Spleen (tissue), 7 donors: Measurements from ENCODE around the gene VTI1A.

Experiments
- POLR2A ChIP-seq, 3 donors: fragments of 450-650 bp; IDR thresholded peaks; one replicate each; pipeline ENCODE4 v1.5.1; 2017; ENCODE audit warnings: antibody characterized with exemption in 3 of 3, mild to moderate bottlenecking in 1 of 3
- POLR2AphosphoS5 ChIP-seq, 3 donors: sonication (generic); formaldehyde crosslinking; IDR thresholded peaks; one replicate each; pipeline ENCODE4 v1.5.1; 2017; ENCODE audit warnings: antibody characterized with exemption in 3 of 3
- TF ChIP-seq, protein P1 (sequence below), 11 experiments: fragments of 200-600 bp in 7 of 11; fragments of 450-650 bp in 4 of 11; sonication (generic) in 4 of 11; IDR thresholded peaks in 8 of 11; conservative IDR thresholded peaks in 3 of 11; 1 replicate in 7 of 11; 2 replicates in 4 of 11; pipeline versions ENCODE4 v1.4.0 to v1.8.0; 2016 to 2021; ENCODE audit warnings: antibody characterized with exemption in 11 of 11, inconsistent platforms in 4 of 11, mild to moderate bottlenecking in 1 of 11
- donor health status: DM: no; HTN: no; CAD: no; lungs with moderate emphysema.
- donor health status: DM: no; HTN: no; CAD: no.
- donor health status: DM: no; HTN: no; CAD: no.

DNA sequence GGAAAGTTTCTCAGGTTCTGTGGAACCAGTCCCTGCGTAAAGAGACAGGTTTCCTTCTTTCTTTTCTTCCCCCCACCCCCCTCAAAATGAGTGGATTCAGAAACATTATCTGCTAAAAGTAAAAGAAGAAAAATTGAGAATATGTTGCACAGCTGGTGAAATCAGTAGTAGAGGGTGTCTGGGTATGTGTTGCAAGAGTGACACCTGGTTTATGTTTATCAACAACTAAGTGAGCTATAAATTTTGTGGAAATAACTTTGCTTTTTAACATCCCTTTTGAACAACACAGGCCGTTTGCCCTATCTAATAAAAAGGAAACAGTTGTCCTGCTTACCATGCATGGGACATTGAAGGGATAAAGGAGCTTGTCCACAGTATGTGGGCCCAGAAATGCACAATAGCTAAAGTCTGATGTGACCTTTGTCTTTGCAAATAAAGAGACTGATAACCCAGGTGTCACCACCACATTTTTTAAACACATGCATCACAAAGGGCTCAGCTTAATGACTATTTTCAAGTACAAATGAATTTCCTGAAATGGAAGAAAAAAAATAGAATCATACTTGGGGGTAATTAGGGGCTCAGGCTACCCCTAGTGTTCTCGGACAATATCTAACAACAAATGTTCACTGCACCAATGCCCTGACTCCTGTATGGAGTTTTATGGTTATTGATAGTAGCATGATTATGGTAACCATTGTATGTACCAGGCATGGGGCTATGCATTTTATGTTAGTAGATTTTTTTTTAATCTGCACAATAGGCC lies 281.3 kb downstream of the VTI1A start:
- TF ChIP-seq, protein P1, sequence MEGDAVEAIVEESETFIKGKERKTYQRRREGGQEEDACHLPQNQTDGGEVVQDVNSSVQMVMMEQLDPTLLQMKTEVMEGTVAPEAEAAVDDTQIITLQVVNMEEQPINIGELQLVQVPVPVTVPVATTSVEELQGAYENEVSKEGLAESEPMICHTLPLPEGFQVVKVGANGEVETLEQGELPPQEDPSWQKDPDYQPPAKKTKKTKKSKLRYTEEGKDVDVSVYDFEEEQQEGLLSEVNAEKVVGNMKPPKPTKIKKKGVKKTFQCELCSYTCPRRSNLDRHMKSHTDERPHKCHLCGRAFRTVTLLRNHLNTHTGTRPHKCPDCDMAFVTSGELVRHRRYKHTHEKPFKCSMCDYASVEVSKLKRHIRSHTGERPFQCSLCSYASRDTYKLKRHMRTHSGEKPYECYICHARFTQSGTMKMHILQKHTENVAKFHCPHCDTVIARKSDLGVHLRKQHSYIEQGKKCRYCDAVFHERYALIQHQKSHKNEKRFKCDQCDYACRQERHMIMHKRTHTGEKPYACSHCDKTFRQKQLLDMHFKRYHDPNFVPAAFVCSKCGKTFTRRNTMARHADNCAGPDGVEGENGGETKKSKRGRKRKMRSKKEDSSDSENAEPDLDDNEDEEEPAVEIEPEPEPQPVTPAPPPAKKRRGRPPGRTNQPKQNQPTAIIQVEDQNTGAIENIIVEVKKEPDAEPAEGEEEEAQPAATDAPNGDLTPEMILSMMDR (IDR thresholded peaks at IDR 0.05 in 8 of 11, conservative IDR thresholded peaks at IDR 0.05 in 3 of 11) = no peak
- no peak for TF ChIP-seq POLR2A (IDR thresholded peaks at IDR 0.05)
- no peak for TF ChIP-seq POLR2AphosphoS5 (IDR thresholded peaks at IDR 0.05)
